Stimulated activated naive B cell treated with anti-CD40 and anti-IgM and Interleukin-4, amounts not matched to agents 10 μg/mL and 1 μg/mL and 100 μg/mL, for 72 hours (primary cell): Measurements from ENCODE around the gene C16orf92.
A peak's percentile ranks its signal among the peaks of the same experiment; 100 is the strongest.

Experiments used
- ATAC-seq, 2 donors: fragments of 150-1000 bp; cut with Tn5 transposase; replicated peaks; 2 replicates each; pipeline ENCODE4 v1.10.0; 2021; ENCODE audit warnings: moderate library complexity in 1 of 2
- DNase-seq: peaks from one replicate; pipeline ENCODE4 v3.0.0; 2021
- H3K27ac Mint-ChIP-seq: one replicate; pipeline ENCODE4 v1.8.0; 2022; ENCODE audit warnings: mild to moderate bottlenecking, mixed read lengths
- H3K27me3 Mint-ChIP-seq, 2 donors: one replicate each; pipeline ENCODE4 v1.8.0; 2022; ENCODE audit warnings: mixed read lengths in 2 of 2
- H3K36me3 Mint-ChIP-seq, 2 donors: one replicate each; pipeline ENCODE4 v1.8.0; 2022; ENCODE audit warnings: mixed read lengths in 2 of 2, mild to moderate bottlenecking in 1 of 2
- H3K4me1 Mint-ChIP-seq, 2 donors: one replicate each; pipeline ENCODE4 v1.8.0; 2022; ENCODE audit warnings: mixed read lengths in 2 of 2, mild to moderate bottlenecking in 1 of 2
- H3K4me3 Mint-ChIP-seq, 2 donors: one replicate each; pipeline ENCODE4 v1.8.0; 2022; ENCODE audit warnings: mild to moderate bottlenecking in 2 of 2, mixed read lengths in 2 of 2, moderate library complexity in 1 of 2
- H3K9me3 Mint-ChIP-seq, 2 donors: one replicate each; pipeline ENCODE4 v1.8.0; 2022; ENCODE audit warnings: mixed read lengths in 2 of 2, mild to moderate bottlenecking in 1 of 2

C16orf92 gene

GRCh38 chr16:30060836-30061554, 38.0 kb downstream of the C16orf92 start:
- DNase-seq = no peak
- Mint-ChIP-seq H3K27ac (no peak overlapping the region), H3K36me3 (peaks cover 6 to 15% of the 10 kb centered on the region in 2 donors), H3K27me3 (no peaks in the 10 kb centered on the region), H3K4me3 (no peak overlapping the region), H3K4me1 (peaks cover 14 to 18% of the 10 kb centered on the region in 2 donors), H3K9me3 (no peaks in the 10 kb centered on the region)
- no peak for ATAC-seq

GRCh38 chr16:30063278-30063892, 40.4 kb downstream of the C16orf92 start:
- Mint-ChIP-seq H3K9me3 (no peaks in the 10 kb centered on the region), H3K4me1 (peaks cover 25 to 35% of the 10 kb centered on the region in 2 donors), H3K27me3 (no peaks in the 10 kb centered on the region), H3K27ac (peak overlapping the region; percentile 99), H3K36me3 (peaks cover 22 to 33% of the 10 kb centered on the region in 2 donors), H3K4me3 (peak overlapping the region; percentile 89 to 95)
- DNase-seq (no peak), ATAC-seq (no peak)

- peak overlapping the region; percentile 99 for H3K27ac Mint-ChIP-seq
- ATAC-seq (peak; percentile 49 to 51), DNase-seq (peak; percentile 67)
- H3K27me3 Mint-ChIP-seq = no peaks in the 10 kb centered on the region
- H3K4me1 Mint-ChIP-seq = peaks cover 29 to 42% of the 10 kb centered on the region in 2 donors
- H3K36me3 Mint-ChIP-seq = peaks cover 29 to 41% of the 10 kb centered on the region in 2 donors
- peak overlapping the region; percentile 89 to 95 for H3K4me3 Mint-ChIP-seq
- no peaks in the 10 kb centered on the region for H3K9me3 Mint-ChIP-seq
These were observed 41.1 kb downstream of the C16orf92 start for GRCh38 chr16:30063893-30064728.

DNA sequence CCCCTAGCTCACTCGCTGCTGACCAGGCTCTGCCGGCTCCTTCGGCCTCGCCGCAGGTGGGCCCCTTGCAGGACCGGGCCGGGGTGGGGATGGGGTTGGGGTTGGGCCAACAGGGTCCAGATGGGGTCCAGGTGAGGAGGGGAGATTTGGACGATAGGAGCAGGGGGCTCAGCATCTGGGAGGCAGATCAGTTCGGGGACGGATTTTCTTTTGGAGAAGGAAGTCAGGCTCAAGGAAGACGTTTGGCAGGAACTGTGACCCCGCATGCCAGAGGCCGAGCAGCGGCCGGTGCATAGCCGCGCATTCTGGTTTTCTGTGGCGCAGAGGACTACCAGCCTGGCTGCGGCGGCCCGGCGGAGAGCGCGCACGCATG, 41.7 kb downstream of the C16orf92 start:
- peaks cover 35 to 47% of the 10 kb centered on the region in 2 donors for H3K36me3 Mint-ChIP-seq

GRCh38 chr16:30065102-30065942, 42.3 kb downstream of the C16orf92 start, which contains the start of gene ALDOA:
TSS of gene ALDOA (plus strand) at chr16:30065760. CDS start at chr16:30066898, 1,138 bp downstream.
- H3K9me3 Mint-ChIP-seq = no peaks in the 10 kb centered on the region
- H3K27ac Mint-ChIP-seq = peak within 1 kb of the TSS; percentile 99
- H3K4me3 Mint-ChIP-seq = peak within 1 kb of the TSS; percentile 89 to 95
- no peaks in the 10 kb centered on the region for H3K27me3 Mint-ChIP-seq
- ATAC-seq = peak; percentile 85 to 88
- H3K4me1 Mint-ChIP-seq = peaks cover 34 to 54% of the 10 kb centered on the region in 2 donors
- peaks cover 39 to 53% of the 10 kb centered on the region in 2 donors for H3K36me3 Mint-ChIP-seq
- DNase-seq = peak; percentile 95

More for the DNA sequence above, 41.7 kb downstream of the C16orf92 start:
- H3K9me3 Mint-ChIP-seq = no peaks in the 10 kb centered on the region
- peak overlapping the region; percentile 99 for H3K27ac Mint-ChIP-seq
- H3K4me3 Mint-ChIP-seq = peak overlapping the region; percentile 89 to 95
- DNase-seq (no peak), ATAC-seq (peak in 1 of 2 donors; percentile 2)
- H3K4me1 Mint-ChIP-seq = peaks cover 33 to 48% of the 10 kb centered on the region in 2 donors
- no peaks in the 10 kb centered on the region for H3K27me3 Mint-ChIP-seq

DNA sequence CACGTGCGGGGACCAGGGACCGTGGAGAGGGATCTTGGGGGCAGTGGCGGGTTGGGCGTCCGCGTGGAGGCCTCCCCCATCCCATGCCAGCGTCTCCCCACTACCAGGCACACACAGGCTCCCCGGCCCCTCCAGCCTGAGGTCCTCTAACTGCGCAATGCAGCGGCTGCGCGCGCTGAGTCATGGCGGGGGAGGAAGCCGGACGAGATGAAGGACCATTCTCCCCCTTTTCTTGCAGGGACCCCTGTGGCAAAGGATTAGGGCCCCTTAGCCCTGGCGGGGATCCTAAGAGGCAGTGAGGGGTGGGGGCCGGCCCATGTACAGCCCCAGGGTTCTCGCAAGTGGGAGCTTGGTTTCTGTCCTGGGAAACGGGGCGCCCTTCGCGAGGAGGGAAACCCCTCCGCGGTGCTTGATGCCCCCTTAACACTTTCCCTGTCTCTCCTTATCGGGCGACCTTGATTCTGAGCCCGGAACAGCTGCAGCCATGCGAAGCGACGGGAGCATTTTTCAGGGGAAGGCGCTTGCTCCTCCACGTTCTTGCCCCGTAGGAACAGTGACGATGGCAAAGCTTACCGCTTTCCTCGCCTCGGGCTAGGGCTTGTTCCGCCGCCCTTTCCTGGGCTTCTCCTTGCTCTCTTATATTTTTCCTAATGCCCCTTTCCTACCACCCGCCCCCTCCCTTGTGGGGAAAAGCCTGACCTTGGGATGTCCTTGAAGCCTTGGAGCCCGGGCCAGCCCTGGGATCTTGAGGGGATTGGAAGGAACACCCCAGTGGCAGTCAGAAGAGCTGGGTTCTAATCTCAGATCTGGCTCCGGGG, 43.2 kb downstream of the C16orf92 start:
- DNase-seq = no peak
- H3K36me3 Mint-ChIP-seq = peaks cover 46 to 55% of the 10 kb centered on the region in 2 donors
- H3K27ac Mint-ChIP-seq = peak overlapping the region; percentile 99
- H3K9me3 Mint-ChIP-seq = no peaks in the 10 kb centered on the region
- H3K4me1 Mint-ChIP-seq = peaks cover 28 to 49% of the 10 kb centered on the region in 2 donors
- no peak for ATAC-seq
- H3K4me3 Mint-ChIP-seq = peak overlapping the region; percentile 89 to 95
- H3K27me3 Mint-ChIP-seq = no peaks in the 10 kb centered on the region

DNA sequence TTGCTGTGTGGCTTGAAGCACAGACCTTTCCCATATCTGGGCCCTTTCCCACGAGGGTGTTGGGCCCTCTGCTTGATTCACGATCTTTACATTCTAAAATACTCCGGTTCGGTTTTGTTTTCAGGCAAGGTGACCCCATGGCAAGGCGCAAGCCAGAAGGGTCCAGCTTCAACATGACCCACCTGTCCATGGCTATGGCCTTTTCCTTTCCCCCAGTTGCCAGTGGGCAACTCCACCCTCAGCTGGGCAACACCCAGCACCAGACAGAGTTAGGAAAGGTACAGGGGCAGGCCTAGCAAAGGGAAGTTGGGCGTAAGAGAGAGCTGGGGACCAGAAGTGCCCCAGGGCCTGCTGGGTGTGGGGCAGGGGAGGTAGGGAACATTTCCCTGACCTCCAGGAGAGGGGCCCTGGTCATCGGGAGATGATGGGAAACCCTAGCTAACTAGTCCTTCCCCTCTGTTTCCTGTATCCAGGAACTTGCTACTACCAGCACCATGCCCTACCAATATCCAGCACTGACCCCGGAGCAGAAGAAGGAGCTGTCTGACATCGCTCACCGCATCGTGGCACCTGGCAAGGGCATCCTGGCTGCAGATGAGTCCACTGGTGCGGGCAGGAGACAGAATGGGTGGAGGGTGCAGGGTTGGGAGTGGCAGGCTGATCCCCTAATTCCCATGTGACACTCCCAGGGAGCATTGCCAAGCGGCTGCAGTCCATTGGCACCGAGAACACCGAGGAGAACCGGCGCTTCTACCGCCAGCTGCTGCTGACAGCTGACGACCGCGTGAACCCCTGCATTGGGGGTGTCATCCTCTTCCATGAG, 44.0 kb downstream of the C16orf92 start:
- Mint-ChIP-seq H3K4me1 (peaks cover 27 to 48% of the 10 kb centered on the region in 2 donors), H3K4me3 (peak overlapping the region; percentile 89 to 95)
- no peak for ATAC-seq

DNA sequence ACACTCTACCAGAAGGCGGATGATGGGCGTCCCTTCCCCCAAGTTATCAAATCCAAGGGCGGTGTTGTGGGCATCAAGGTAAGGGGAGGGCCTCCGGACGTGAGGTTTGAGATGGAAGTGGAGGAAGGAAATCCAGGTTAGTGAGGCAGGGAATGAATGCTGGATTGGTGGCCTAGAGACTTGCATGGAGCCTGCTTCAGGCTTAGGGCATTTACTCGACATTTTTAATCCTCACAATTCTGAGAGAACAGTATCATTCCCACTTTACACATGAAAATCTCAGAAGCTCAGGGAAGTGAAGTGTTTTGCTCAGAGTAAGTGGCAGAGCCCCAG, 44.6 kb downstream of the C16orf92 start:
- Mint-ChIP-seq H3K27me3 (no peaks in the 10 kb centered on the region), H3K9me3 (no peaks in the 10 kb centered on the region), H3K4me1 (peaks cover 27 to 48% of the 10 kb centered on the region in 2 donors), H3K27ac (peak overlapping the region; percentile 99), H3K4me3 (peak overlapping the region; percentile 89 to 95), H3K36me3 (peaks cover 55 to 65% of the 10 kb centered on the region in 2 donors)
- DNase-seq (no peak), ATAC-seq (no peak)

More for the DNA sequence above, 44.0 kb downstream of the C16orf92 start:
- H3K27me3 Mint-ChIP-seq = no peaks in the 10 kb centered on the region
- H3K36me3 Mint-ChIP-seq = peaks cover 53 to 61% of the 10 kb centered on the region in 2 donors
- no peak for DNase-seq
- peak overlapping the region; percentile 99 for H3K27ac Mint-ChIP-seq
- H3K9me3 Mint-ChIP-seq = no peaks in the 10 kb centered on the region

GRCh38 chr16:30068333-30068732, 45.3 kb downstream of the C16orf92 start:
- no peak for ATAC-seq
- no peak for DNase-seq
- Mint-ChIP-seq H3K4me3 (peak overlapping the region in 1 of 2 donors; percentile 29), H3K27ac (peak overlapping the region; percentile 62), H3K4me1 (peaks cover 26 to 47% of the 10 kb centered on the region in 2 donors), H3K9me3 (no peaks in the 10 kb centered on the region), H3K36me3 (peaks cover 55 to 66% of the 10 kb centered on the region in 2 donors), H3K27me3 (no peaks in the 10 kb centered on the region)

- H3K9me3 Mint-ChIP-seq = no peaks in the 10 kb centered on the region
- peaks cover 59 to 72% of the 10 kb centered on the region in 2 donors for H3K36me3 Mint-ChIP-seq
- H3K4me1 Mint-ChIP-seq = peaks cover 22 to 41% of the 10 kb centered on the region in 2 donors
- H3K27ac Mint-ChIP-seq = peak overlapping the region; percentile 47
- peak overlapping the region in 1 of 2 donors; percentile 29 for H3K4me3 Mint-ChIP-seq
- no peak for ATAC-seq
- no peaks in the 10 kb centered on the region for H3K27me3 Mint-ChIP-seq
- DNase-seq = no peak
These were observed 46.0 kb downstream of the C16orf92 start for GRCh38 chr16:30068750-30069610.

GRCh38 chr16:30069611-30070462, 46.8 kb downstream of the C16orf92 start:
- H3K27ac Mint-ChIP-seq = peak overlapping the region; percentile 76
- H3K4me3 Mint-ChIP-seq = peak overlapping the region in 1 of 2 donors; percentile 21
- no peak for DNase-seq
- H3K9me3 Mint-ChIP-seq = no peaks in the 10 kb centered on the region
- no peak for ATAC-seq
- peaks cover 24 to 39% of the 10 kb centered on the region in 2 donors for H3K4me1 Mint-ChIP-seq
- H3K27me3 Mint-ChIP-seq = no peaks in the 10 kb centered on the region
- H3K36me3 Mint-ChIP-seq = peaks cover 61 to 71% of the 10 kb centered on the region in 2 donors
